ENCODE measurements around the gene PHOX2A.
A peak's percentile ranks its signal among the peaks of the same experiment; 100 is the strongest.
"Not testable (repeated sequence)": the region's sequence is repeated elsewhere in the genome, so short reads cannot be mapped to it uniquely, and the experiment has no call there.

PHOX2A gene

DNA sequence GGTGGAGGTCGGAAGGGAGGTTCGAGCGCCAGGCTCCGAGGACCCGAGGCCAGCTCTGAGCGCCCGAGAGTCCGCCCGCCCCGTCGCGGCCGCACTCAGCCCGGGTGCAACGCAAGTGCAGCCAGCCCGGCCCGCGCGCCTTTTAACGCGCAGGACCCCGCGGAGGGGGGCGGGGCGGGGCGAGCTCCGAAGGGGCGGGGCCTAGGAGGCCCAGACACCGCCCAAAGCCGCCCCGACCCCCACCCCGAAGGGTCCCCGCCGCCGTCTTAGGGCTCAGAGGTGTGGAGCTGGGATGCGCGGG lies at the start of gene PHOX2A:
PHOX2A (minus strand) TSS at position 117 of the 301 bp plus-strand sequence. CDS start 172 bp downstream, outside the sequence.
- DNase-seq: no peak

DNA sequence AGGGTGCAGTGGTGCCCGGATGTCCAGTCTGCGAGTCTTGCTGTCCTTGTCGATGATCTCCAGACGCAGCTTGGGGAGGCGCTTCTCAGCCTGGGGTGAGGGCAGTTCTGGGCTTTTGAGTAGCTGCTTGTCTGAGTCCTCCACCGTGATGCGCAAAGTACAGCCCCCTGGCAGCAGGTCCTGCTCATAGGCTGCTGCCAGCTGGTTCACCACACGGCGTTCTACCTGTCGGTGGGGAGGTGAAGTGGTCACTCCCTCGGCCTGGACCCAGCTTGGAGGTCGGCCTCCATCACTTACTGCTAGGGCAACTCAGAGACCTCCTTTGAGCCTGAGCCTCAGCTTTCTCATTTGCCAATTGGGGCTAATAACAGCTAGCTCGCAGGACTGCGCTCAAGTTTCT lies 49.4 kb upstream of the PHOX2A start:
- no peak for DNase-seq

DNA sequence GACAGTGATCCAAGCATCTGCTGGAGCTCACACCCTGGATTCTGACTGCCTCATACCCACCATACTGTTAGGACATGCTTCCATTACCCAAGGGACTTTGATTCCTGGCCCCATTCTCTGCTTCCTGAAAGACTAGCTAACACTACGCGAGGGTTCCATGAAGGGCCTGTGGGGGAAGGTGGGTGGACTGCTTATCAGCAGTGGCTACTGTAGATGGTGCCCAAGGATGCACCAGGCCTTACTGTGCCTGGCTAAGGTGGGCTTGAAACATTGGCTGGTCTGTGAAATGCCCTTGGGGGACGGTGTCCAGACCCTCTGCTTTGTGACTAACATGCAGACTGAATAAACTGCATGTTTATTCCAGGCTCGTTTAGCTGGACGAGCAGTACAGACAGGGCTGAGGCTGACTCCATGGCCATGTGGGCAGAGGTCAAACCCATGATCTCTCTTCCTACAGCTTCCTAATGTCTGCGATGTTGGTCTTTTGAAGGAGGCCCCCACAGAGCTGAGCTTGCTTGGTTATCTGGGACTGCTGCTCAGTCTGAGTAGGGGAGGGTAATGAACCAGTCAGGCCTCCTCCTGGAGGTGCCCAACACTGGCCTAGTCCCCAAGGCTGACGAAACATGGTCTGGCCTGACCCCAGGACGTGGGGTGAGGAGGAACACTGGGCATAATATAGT lies 48.3 kb upstream of the PHOX2A start:
- no peak for DNase-seq

DNA sequence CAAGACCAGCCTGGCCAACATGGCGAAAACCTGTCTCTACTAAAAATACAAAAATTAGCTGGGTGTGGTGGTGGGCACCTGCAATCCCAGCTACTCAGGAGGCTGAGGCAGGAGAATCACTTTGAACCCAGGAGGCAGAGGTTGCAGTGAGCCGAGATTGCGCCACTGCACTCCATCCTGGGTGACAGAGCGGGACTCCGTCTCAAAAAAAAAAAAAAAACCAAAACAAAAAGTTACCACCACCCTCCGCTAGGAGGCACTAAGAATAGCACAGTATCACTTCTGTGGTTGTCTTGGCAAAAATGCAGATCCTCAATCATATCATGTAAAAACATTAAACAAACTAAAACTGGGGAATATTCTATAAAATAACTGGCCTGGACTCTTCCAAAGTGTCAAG lies 46.8 kb upstream of the PHOX2A start:
- not testable (repeated sequence) for DNase-seq

DNA sequence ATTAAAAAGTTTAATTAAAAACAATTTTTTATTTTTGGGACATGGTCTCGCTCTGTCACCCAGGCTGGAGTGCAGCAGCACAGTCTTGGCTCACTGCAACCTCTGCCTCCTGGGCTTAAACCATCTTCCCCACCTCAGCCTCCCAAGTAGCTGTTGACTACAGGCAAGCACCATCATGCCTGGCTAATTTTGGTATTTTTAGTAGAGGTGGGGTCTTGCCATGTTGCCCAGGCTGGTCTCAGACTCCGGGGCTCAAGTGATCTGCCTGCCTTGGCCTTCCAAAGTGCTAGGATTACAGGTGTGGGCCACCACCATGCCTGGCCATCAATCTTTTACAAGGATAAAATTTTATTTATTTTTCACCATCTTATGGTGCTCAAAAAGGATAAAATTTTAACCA lies 43.3 kb upstream of the PHOX2A start:
- no peak for DNase-seq

DNA sequence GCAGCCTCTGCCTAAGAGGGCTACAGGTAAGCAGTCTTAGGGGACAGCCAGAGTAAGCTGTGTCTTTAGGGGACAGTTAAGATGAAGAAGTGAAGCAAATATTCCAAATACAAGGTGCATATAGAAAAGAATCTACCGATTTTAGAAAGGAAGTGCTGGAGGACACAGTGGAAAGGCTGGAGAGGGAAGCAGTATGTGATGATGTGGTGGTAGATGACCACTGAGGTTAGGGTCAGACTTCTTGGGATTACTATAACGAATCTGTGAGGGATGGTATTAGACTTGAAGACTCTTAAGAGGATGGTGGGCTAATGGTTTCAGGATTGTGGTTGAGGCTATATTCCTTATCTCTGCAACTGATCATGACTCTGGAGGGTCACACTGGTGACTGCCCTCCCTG lies 40.0 kb upstream of the PHOX2A start:
- DNase-seq: no peak

DNA sequence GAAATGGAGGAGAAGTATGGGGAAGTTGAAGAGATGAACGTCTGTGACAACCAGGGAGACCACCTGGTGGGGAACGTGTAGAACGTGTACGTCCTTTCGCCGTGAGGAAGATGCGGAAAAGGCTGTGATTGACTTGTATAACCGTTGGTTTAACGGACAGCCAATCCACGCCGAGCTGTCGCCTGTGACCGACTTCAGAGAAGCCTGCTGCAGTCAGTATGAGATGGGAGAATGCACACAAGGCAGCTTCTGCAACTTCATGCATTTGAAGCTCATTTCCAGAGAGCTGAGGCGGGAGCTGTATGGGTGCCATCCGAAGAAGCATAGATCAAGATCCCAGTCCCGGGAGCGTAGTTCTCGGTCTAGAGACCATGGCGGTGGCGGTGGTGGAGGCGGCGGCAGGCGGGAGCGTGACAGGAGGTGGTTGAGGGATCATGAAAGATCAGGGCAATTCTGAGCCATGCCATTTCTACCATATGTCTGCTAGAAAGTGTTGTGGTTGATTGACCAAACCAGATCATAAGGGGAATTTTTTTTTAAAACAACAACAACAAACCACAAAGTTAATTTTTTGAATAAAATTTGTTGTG lies 36.8 kb upstream of the PHOX2A start:
- DNase-seq: no peak

DNA sequence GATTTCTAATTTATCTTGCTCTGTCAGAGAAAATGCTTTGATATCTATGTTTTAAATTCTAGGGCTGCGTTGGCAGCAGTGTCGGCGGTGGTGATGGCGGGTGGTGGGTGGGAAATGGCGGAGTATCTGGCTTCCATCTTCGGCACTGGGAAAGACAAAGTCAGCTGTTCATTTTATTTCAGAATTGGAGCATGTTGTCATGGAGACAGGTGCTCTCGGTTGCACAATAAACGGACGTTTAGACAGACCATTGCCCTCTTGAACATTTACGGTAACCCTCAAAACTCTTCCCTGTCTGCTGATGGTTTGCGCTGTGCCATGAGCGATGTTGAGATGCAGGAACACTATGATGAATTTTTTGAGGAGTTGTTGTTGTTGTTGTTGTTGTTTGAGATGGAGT lies 36.1 kb upstream of the PHOX2A start:
- no peak for DNase-seq

DNA sequence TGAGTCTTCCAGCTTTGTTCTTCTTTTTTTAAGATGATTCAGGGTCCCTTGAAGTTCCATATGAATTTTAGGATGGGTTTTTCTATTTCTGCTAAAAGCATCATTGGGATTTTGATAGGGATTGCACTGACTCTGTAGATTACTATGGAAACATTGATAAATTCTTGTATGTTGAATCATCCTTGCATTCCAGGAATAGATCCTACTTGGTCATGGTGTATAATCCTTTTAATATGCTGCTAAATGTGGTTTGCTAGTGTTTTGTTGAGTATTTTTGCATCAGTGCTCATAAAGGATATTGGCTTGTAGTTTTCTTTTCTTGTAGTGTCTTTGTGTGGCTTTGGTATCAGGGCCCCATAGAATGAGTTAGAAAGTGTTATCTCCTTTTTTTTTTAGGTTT lies 34.9 kb upstream of the PHOX2A start:
- no peak for DNase-seq

DNA sequence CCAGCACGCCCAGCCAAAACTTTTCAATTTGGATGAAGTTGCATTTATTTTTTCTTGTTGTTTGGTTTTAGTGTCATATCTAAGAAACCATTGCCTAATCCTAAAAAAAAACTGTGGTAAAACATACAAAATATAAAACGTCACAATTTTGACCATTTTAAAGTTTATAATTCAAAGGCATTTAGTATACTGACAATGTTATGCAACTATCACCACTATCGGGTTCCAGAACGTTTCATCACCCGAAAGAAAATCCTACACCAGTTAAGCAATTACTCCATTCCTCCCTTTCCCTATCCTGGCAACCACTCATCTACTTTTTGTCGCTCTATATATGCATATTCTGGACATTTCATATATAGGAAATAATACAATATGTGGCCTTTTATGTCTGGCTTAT lies 30.5 kb upstream of the PHOX2A start:
- no peak for DNase-seq

DNA sequence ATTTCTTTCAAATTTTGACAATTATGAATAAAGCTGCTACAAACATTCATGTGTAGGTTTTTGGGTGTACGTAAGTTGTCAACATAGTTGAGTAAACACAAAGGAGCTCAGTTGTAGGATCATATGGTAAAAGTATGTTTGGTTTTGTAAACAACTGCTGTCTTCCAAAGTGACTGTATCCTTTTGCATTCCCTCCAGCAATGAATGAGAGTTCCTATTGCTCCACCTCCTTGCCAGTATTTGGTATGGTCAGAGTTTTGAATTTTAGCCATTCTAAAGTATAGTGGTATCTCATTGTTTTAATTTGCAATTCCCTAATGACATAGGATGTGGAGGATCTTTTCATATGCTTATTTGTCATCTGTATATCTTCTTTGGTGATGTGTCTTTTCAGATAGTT lies 28.0 kb upstream of the PHOX2A start:
- DNase-seq: no peak

DNA sequence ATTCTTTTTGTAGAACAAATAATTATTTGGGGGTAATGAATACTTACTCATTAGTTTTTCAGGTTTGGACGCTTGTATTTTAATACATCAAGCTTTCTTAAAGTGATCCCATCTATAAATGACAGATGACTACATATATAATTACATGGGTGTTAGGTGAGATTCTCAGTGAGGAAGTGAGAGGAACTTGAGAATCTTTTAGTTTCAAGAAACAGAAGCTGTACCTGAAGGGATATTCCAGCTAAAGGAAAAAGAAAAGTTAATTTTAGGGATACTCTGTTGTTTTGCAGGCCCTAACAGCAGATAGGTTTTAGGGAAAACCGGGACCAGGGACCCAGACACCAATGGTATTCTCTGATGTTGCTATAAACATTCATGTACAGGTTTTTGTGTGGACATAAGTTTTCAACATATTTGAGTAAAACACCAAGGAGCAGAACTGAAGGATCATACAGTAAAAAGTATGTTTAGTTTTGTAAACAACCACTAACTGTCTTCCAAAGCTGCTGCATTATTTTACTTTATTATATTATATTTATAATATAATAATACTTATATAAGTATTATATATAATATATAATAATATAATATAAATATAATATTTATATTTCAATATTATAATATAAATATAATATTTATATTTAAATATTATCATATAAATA lies 24.1 kb upstream of the PHOX2A start:
- no peak for DNase-seq

DNA sequence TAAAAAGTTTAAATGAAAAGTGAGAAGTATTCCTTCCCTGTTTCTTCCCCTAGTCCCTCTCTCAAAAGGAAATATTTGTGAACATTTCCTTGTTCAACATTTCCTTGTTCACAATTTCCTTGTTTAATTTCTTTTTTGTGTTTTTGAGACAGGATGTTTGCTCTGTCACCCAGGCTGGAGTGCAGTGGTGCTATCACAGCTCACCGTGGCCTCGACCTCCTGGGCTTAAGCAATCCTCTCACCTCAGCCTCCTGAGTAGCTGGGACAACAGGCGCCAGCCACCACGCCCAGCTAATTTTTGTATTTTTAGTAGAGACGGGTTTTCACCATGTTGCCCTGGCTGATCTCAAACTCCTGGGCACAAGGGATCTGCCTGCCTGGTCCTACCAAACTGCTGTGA lies 23.0 kb upstream of the PHOX2A start:
- DNase-seq: not testable (repeated sequence)

DNA sequence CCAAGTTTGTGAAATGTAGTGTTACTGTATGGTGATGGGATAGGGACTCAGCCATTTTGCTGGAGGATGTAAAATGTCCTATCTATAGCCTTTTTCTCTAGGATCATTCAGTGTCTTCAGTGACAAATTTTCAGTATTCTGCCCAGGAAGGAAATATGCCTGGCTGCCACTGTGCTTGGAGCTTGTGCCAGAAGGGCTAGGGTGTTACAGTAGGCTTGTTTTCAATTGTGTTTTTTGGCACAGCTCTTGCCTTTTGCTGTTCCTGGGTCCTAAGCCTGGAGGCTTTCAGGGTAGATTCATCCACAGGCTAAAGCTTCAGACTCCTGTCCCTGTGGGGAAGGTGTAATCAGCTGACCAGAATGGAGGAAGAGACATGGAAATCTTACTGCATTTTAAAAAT lies 22.0 kb upstream of the PHOX2A start:
- DNase-seq: peak; percentile 33

DNA sequence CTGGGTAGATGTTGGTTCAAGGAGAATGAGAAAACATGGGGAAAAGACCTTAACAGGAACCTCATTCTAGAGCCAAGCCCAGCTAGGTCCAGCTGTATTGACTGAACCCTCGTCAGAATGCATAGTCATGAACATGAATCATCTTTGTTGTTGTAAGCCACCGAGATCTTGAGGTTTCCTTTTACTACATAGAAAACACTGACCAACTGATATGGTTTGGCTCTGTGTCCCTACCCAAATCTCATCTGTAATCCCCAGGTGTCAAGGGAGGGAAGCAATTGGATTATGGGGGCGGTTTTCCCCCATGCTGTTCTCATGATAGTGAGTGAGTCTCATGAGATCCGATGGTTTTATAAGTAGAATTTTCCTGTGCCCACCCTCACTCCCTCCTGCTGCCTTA lies 19.4 kb upstream of the PHOX2A start:
- DNase-seq: no peak

DNA sequence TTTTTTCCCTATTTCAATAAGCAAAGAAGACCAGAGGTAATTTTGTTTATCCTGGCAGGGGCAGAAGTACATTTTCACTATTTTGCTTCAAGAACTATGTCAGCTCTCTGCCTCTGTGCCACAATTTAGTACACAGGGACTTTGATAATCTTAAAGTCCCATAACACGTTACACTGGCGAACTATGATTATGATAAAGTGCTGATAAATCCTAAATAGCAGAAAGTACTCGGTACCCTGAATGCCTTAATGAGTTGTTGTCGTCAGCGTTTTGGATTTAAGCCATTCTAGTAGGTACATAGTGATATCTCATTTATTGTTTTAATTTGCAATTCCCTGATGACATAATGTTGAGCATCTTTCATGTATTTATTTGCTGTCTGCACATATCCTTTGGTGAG lies 16.6 kb upstream of the PHOX2A start:
- no peak for DNase-seq

DNA sequence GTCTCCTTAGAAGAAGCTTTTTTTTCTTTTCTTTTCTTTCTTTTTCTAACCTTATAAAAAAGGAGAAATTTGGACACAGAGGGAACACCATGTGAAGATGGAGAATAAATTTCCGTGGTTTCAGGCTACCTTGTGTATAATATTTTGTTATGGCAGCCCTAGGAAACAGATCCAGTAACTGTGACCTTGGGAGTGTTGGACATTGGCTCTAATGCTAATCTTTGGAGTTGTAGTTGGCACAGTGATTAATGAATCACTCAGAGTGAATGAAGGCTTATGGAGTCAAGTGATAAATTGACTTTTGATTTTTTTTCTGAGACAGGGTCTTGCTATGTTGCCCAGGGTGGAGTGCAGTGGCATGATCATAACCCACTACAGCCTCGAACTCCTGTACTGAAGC lies 15.5 kb upstream of the PHOX2A start:
- no peak for DNase-seq

DNA sequence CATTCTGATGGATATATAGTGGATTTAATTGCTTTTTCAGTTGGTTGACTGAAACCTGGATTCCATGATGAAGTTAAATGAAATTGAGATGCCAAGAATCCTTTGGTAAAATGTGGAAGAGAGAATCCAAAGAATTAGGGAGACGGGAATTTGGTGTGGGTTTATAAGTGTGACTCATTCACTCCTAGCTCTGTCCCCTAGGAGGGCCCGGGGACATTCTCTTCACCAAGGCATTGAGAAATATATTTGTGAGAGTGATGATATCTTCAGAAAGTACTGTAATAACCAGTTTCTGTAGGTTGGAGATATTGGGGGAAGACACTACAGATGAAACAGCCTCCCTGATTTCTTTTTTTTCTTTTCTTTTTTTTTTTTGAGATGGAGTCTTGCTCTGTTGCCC lies 13.6 kb upstream of the PHOX2A start:
- DNase-seq: no peak

DNA sequence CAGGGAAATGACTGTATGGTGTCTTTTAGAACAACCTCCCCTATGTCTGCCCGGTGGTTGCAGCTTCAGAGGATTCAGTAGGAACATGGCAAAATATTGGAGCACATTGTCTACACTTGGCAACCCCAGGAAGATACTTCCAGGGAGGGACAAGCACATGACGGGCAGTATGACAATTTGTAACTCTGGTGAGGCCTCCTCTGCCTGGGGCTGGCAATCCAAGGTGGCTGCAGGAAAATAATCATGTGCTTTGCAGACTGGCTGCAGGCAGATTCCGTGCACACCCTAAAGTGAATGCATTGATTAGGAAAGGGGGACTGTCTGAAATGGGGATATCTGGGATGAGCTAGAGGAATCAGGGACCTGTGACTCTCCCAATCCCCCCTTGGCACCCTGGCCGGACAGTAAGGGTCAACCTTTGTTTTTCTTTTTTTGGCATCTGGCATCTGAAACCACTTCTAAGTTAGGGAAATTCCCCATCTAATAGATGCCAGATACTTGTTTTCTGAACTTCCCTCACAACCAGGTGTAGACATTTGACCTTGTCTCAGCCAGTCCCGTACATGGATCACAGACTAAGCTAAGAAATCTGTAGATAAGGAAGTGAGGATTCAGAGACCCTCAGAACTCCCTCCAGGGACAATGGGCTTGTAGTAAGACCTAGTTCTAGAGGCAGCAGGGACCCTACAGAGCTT lies 10.5 kb upstream of the PHOX2A start:
- no peak for DNase-seq

DNA sequence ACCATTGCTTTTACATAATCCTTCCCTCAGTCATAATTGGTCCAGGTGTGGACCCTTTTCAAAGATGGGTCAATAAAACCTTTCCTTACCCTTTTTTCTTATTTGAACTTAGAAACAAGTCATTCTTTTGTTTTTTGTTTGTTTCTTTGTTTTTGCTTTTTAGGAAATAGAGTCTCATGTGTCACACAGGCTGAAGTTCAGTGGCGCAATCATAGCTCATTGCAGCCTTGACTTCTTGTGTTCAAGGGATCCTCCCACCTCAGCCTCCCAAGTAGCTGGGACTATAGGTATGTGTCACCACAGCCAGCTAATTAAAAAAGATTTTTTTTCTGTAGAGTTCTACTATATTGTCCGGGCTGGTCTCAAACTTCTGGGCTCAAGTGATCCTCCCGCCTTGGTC lies 9.4 kb upstream of the PHOX2A start:
- no peak for DNase-seq

DNA sequence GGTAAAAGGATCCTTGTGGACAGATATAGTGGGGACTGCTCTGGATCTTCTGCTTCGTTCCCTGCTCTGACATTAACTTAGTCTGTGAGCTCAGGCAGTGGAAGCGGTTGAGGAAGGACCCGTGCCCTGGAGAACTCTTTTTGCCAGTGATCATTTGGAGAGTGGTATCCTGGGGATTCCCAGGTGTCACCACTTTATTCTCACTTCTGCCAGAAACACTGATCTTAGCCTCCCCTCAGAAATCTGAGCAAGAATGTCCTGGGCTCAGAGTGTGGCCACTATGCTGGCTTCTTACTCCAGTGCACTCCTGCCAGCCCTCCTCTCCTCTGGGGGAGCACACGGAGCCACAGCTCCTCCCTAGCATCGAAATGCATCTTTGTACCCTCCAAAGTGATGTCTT lies 7.6 kb upstream of the PHOX2A start:
- no peak for DNase-seq

DNA sequence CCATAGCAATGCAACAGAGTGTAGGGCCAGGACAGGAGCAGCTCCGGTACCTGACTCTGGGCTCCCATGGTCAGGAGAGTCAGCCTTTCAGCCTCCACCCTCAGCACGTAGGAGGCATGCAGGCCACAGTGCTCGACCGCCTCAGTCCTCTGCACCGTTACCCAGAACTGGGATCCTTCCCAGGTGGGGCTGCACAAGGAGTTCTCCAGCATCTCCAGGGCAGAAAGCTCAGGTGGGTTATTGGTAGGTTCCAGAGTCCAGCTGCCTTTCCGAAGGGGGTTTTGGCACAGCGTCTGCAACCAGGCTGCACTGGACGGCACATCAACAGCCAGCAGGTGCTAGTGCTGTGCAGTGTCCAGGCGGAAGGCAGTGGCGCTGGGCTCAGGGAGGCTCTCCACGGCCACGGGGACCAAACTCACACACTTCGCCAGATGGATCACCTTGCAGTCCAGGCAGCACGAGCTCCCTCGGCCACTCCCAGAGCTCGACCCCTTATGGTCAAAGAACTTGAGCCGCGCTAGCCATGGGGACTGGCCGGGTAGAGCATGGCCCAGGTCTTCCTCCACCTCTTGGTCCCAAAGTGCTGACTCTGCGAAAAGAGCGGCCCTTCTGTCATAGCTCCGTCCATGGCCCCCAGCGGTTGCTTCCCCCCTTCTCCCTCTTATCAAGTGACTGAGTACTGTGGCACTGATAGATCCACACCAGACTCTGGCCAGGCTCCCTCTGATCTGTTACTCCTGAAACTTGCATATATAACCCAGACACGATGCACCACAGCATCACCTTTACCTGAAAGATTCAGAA lies 6.9 kb upstream of the PHOX2A start:
- no peak for DNase-seq

DNA sequence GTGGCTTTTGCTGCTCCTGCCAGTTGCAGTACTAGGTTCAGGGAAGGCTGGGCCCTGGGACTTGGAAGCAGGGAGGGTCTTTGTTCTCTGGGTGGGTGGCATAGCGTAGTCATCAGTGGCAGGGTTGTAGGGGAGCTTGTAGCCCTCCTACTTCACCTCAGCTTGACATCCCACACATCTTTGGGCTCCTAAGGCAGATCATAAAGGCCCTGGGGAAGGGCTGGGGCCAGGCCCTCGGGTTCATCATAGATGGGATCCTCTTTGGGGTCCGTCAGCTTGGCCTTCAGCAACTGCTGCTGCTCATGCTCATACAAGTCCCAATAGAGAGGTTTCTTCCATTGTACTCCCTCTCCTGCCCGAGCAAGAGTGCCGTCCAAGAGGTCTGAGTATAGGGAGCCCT lies 6.0 kb upstream of the PHOX2A start:
- DNase-seq: no peak

Data from NCI-H2029 treated with DMSO at 0.1 percent for 48 hours (cell line).